ENCODE data around the gene SLCO1C1. TPM values are rescaled to one million over a fixed set of nuclear protein-coding genes. Genes with fewer than 3 reads are reported as not detected.
A peak's percentile ranks its signal among the peaks of the same experiment; 100 is the strongest.
"Not testable (repeated sequence)": the region's sequence is repeated elsewhere in the genome, so short reads cannot be mapped to it uniquely, and the experiment has no call there.

SLCO1C1 gene
- polyA plus RNA-seq (2013, experiment 1 of 2; ENCODE audit: insufficient read length): 0.12 TPM
- polyA plus RNA-seq (2013, experiment 2 of 2; ENCODE audit: insufficient read length): 0.44 TPM

DNA sequence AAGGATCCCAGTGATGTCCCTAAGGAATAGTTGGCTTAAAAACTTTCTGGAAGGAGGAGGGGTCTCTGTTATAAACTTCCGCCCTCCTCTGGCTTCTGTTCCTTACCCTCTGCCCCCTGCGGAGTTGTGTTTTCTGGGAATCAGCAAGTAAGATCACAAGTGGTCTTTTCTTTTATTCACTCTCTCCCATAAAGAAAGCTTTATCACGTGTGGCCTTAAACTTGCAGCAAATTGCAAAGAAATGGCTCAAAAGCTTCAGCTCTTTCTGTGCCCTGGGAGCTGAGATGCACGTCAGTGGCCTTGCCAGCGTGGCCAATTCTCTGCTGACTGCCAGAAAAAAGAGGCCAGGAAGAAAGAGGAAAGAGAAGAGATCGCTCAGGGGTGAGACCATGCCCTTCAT lies at the start of gene SLCO1C1:
SLCO1C1 (plus strand) TSS at position 101 of the 400 bp plus-strand sequence. CDS start 4,245 bp downstream, outside the sequence.
- no peak for DNase-seq

DNA sequence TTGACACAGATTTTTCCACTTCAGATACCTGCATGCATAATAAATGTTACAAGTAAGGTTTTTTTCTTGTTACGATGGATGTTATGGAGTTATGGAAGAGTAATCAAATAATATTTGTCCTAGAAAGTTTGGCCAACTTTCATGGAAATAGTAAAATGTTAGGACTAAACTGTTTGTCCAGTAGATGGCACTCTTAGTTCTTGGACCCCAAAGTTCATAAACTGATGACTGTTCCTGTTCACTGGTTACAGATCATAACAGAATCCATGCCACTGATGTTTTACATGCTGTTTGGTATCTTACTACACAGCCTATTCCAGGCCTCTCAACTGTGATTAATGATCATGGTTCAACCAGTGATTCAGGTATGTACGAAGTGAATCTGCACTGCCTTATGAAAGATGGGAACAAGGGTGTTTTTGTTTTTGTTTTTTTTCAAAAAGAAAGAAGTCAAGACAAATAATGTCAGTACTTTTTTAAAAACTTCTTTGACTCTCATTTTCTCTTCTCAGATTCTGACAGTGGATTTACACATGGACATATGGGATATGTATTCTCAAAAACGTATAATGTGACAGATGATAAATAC lies 48.8 kb upstream of the SLCO1C1 start:
- DNase-seq: peak; percentile 50

GRCh38 chr12:20653871-20654270 lies 41.3 kb upstream of the SLCO1C1 start:
- DNase-seq: peak; percentile 38

- no peak for DNase-seq
These were observed 38.5 kb upstream of the SLCO1C1 start for GRCh38 chr12:20656600-20656999.

- no peak for DNase-seq
These were observed 37.6 kb upstream of the SLCO1C1 start for GRCh38 chr12:20657496-20657895.

DNA sequence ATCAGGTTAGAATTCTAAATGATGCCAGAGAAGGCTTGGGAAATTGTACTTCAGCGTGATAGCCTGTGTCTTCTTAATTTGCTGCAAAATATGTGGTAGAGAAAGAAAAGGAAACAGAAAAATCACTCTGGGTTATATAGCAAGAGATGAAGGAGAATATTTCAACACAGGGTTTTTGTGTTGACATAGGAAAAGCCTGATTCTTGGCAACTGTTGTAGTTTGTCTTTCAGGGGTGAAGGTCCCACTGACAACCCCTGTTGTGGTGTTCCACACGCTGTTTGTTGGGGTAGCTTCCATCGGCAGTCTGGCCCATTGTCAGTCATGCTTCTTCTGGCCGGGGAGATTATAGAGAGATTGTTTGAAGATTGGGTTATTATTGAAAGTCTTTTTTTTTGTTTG lies 13.8 kb upstream of the SLCO1C1 start:
- DNase-seq: no peak

DNA sequence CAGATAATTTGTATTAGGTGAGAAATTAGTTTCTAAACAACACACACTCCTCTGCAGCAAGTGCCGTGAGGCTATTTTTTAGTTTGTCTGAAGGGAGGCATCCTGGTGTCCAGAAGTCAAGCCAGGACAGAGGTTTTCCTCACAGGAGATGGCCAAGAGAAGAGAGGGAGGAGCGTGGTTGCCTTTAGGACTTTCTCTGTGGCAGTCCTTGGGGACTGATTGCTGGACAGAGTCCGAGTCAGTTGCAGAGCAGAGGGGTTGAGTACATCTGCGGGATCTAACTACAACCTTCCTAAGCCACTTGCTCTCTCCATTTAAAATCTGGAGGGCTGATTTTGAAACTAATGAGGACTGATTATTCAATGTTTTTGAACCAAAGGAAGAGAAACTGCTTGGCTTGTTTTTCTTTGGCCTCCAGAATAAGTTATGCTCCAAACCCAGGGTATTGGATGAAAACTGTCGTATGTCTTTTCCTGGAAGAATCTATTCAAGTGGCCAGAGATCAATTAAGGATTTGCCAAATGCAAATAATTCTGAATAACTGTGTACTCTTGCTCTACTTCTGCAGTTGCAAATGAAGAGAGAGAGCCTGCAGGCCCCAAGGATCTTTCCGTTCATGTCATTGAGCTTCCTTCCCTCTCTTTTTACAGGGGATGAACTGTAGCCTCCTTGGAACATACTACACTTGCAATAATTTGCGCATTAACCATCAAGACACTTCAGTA lies 1.2 kb downstream of the SLCO1C1 start:
- no peak for DNase-seq

DNA sequence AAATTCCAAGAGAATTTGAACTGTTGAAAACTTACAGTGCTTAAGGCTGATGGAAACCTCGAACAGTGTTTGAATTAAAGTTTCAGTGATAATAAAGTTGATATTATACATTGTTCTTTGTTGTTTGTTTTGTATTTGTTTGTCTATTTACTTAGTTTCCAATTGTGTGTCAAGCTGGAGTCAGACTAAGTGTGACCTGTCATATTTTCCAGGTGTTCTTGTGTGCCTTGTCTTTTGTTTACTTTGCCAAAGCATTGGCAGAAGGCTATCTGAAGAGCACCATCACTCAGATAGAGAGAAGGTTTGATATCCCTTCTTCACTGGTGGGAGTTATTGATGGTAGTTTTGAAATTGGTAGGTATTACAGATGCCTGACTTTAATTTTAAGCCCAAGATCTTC lies 6.0 kb downstream of the SLCO1C1 start:
- no peak for DNase-seq

GRCh38 chr12:20704860-20705259 lies 9.7 kb downstream of the SLCO1C1 start:
- DNase-seq: no peak

DNA sequence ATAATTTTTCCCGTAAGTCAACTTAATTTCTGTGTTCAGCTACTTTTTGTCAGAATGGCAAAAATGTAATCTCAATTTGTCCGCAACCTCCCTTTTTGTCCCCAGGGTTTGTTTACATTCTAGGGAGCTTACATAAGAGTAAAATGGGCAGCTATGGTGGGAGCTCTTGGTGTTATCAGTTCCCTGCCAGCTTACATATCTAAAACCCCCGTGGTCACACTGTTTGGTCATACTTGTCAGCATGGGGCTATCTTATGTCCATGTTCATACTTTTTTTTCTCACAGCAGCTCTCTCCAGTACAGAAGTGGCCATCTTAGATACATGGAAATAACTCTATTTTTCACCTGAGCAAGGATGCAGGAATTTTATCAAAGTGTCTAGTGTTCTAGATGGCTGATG lies 16.7 kb downstream of the SLCO1C1 start:
- no peak for DNase-seq

DNA sequence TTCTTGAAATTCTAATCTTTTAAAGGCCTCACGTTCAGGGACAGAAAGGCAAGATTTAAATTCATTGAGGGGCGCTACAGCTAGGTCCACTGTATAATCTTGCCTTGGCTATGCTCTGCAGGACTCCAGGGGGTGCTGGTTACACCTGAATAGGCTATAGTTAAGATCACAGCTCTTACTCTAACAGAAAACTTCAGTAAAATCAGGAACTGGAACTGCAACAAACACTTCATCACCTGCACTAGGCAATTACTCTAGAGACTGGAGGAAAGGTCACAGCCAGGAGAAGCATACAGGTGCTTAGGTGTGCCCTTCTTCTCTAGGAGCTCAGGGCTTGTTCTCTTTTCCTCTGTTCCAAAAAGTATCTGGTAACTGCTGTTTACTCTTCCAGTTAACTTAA lies 20.9 kb downstream of the SLCO1C1 start:
- no peak for DNase-seq

DNA sequence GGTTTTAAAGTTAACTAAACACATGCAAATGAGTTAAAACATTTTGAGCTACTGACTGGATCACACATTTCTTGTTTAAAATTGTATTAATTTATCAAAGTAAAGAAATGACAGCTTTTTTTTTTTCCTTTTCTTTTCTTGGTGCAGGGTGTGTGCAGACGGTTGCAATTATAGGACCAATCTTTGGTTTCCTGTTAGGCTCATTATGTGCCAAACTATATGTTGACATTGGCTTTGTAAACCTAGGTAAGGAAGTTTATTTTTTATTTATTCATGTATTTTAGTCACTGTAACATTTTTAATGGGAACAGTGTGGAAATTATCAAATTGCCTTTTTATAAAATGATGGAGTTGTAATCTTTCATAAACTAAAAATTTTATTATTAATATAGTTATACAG lies 21.9 kb downstream of the SLCO1C1 start:
- DNase-seq: no peak

DNA sequence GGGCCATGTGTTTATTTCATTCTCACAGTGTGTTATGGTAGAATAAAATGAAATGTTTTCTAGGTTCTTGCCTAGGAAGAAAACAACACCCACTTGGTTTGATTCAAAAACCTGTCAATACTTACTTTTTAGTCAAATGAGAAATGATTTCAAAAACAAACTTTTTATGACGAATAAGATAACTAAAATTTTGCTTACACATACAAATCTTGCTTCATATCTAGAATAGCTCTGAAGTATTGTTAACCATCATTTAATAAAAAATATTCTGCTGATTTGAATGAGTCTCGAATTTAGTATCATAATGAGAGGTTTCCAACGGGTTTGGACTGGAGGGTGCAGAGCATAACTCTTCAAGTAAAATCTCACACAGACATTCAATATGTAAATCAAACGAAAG lies 23.2 kb downstream of the SLCO1C1 start:
- DNase-seq: no peak

DNA sequence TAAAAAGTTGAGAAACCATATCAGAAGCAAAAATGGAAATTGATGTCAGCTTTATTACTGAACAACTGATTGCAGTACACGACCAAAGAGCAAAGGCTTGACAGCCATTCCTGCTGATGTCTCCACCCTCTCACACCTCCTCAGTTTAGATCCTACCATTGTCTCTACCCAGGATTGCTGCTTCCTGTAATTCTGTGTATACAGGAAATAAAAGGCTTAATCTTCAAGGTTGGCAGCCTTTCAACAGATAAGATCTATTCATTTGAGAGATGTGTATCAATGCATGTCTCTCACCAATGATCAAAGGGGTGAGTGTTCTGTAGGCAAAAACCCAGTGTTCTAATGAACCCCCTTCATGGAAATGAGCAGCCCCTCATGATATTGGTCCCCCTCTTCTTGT lies 27.0 kb downstream of the SLCO1C1 start:
- no peak for DNase-seq

DNA sequence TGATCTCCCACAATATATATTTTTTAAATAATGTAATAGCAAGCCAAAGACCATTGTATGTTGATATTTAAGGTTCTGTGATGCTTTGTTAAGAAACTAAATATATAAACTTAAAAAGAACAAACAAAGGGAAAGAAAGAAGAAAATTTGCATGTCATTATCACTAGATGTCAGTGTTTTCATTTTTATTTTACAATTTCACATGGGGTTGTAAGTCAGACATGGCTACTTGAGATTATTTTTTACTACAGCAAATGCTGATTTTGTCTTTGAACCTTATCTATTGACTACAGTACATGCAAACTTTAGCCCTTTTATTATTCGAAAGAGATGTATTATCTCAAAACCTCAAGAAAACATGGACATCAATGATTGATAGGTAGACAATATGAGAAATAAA lies 36.1 kb downstream of the SLCO1C1 start:
- DNase-seq: no peak

GRCh38 chr12:20740972-20741371 lies 45.8 kb downstream of the SLCO1C1 start:
- DNase-seq: no peak

GRCh38 chr12:20748198-20748597 lies 53.1 kb downstream of the SLCO1C1 start:
- DNase-seq: no peak

- no peak for DNase-seq
These were observed 55.9 kb downstream of the SLCO1C1 start for GRCh38 chr12:20751046-20751445.

- DNase-seq: no peak
These were observed 82.3 kb downstream of the SLCO1C1 start for GRCh38 chr12:20777420-20777819.

DNA sequence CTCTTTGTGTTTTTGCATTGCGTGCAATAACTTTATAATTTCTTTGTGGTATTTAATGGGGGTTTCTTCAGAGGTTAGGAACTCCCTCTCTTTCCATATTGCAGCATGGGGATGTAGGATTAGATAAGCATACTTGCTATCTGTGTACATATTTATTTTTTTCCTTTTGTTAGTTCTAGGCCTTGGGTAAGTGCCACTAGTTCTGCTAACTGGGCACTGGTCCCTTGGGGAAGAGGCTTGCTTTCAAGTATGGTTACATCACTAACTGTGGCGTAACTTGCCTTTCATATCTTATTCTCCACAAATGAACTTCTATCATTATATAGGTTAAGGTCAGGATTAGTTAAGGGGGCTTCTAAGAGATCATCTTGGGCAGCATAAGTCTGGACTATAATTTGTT lies 83.8 kb downstream of the SLCO1C1 start:
- no peak for DNase-seq

DNA sequence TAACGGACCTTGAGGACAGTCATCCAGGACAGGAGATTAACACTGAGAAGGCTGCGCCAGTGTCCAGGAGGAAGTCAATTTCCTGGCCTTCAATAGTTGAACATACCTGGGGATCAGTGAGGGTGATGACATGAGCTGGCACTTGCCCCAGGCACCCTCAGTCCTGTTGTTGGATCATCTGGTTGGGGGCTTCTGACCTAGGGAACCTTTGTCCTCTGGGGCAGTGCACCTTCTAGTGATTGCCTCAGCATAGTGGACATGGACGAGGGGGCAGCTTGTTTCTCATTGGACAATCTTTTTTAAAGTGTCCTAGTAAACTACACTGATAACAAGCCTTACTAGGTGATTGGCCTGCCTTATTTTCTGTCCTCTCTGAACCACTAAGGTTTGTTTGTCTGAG lies 84.8 kb downstream of the SLCO1C1 start:
- not testable (repeated sequence) for DNase-seq

DNA sequence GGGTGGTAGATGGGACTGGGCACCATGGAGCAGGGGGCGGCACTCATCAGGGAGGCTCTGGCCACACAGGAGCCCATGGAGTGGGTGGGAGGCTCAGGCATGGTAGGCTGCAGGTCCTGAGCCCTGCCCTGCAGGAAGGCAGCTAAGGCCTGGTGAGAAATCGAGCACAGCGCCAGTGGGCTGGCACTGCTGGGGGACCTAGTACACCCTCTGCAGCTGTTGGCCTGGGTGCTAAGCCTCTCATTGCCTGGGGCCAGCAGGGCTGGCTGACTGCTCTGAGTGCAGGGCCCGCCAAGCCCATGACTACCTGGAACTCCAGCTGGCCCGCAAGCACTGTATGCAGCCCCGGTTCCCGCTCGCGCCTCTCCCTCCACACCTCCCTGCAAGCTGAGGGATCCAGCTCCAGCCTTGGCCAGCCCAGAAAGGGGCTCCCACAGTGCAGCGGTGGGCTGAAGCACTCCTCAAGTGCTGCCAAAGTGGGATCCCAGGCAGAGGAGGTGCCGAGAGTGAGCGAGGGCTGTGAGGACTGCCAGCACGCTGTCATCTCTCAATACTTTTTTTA lies 88.7 kb downstream of the SLCO1C1 start:
- not testable (repeated sequence) for DNase-seq

DNA sequence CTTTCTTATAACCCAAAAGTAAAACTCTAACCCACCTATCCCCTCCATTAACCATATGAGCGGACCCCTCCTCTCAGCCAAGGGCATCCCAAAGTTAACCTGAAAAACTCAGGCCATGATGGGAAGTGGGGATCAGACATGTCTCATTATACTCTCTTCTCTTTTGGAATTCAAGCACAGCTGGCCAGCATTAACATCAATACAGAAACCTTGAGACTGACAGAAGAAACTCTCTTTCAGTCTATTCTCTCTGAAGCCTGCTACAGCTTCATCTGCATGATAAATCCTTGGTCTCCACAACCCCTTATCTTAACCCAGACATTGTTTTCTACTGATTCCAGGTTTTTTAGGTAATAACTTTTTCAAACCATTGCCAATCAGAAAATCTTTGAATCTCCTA lies 97.8 kb downstream of the SLCO1C1 start:
- no peak for DNase-seq

- DNase-seq: peak; percentile 44
These were observed 103.4 kb downstream of the SLCO1C1 start for GRCh38 chr12:20798554-20798953.

All from fibroblast of skin of back (primary cell).